ENCODE results near the gene DCST1.

The DCST1 gene

GRCh38 chr1:155032886-155033285, 738 bp upstream of the DCST1 start:
- no peak for DNase-seq (ENCODE audit: low spot score)

GRCh38 chr1:155034318-155035208, 939 bp downstream of the DCST1 start:
- no peak for DNase-seq (ENCODE audit: low spot score)

- no peak for DNase-seq (ENCODE audit: low spot score)
Observed at GRCh38 chr1:155035936-155036335, 2.3 kb downstream of the DCST1 start.

GRCh38 chr1:155037043-155037442, 3.4 kb downstream of the DCST1 start:
- DNase-seq (ENCODE audit: low spot score): no peak

- no peak for DNase-seq (ENCODE audit: low spot score)
Observed at GRCh38 chr1:155037851-155038441, 4.3 kb downstream of the DCST1 start.

- peak; percentile 41 for DNase-seq (ENCODE audit: low spot score)
Observed at GRCh38 chr1:155038602-155039307, 5.1 kb downstream of the DCST1 start.

GRCh38 chr1:155039308-155039669, 5.7 kb downstream of the DCST1 start:
- no peak for DNase-seq (ENCODE audit: low spot score)

- DNase-seq (ENCODE audit: low spot score): no peak
Observed at GRCh38 chr1:155040358-155041093, 6.9 kb downstream of the DCST1 start.

GRCh38 chr1:155042789-155043188, 9.2 kb downstream of the DCST1 start:
- no peak for DNase-seq (ENCODE audit: low spot score)

- DNase-seq (ENCODE audit: low spot score): no peak
Observed at GRCh38 chr1:155043301-155043702, 9.7 kb downstream of the DCST1 start.

GRCh38 chr1:155043793-155044192, 10.2 kb downstream of the DCST1 start:
- no peak for DNase-seq (ENCODE audit: low spot score)

GRCh38 chr1:155044365-155044764, 10.7 kb downstream of the DCST1 start:
- DNase-seq (ENCODE audit: low spot score): no peak

- DNase-seq (ENCODE audit: low spot score): peak; percentile 93
Observed at GRCh38 chr1:155044812-155045657, 11.4 kb downstream of the DCST1 start.

GRCh38 chr1:155048449-155049334, 15.1 kb downstream of the DCST1 start:
- no peak for DNase-seq (ENCODE audit: low spot score)

GRCh38 chr1:155049651-155050559, 16.3 kb downstream of the DCST1 start:
- DNase-seq (ENCODE audit: low spot score): peak; percentile 45

GRCh38 chr1:155050560-155051341, 17.1 kb downstream of the DCST1 start, which contains the start of gene ADAM15:
TSS of gene ADAM15 (plus strand) at chr1:155051316. CDS start at chr1:155051387, 71 bp downstream.
- DNase-seq (ENCODE audit: low spot score): peak; percentile 95

GRCh38 chr1:155051342-155051776, 17.7 kb downstream of the DCST1 start:
- no peak for DNase-seq (ENCODE audit: low spot score)

- peak; percentile 44 for DNase-seq (ENCODE audit: low spot score)
Observed at GRCh38 chr1:155051777-155052398, 18.3 kb downstream of the DCST1 start.
